Panc1 (cell line): Measurements from ENCODE around the gene C12orf42. TPM values are rescaled to one million over a fixed set of nuclear protein-coding genes. Genes with fewer than 3 reads are reported as not detected.

Experiments
- ATAC-seq: fragments of 200-7000 bp; cut with Tn5 transposase; 2 replicates; pipeline ENCODE4 v1.9.1; 2020; ENCODE audit warnings: mild to moderate bottlenecking, moderate library complexity
- BruUV-seq: library from RNA; stranded (reverse); fragments of 400-500 nt; replicated peaks from 2 replicates; lab custom pipeline; 2021; lab: Mats Ljungman, UMichigan
- CTCF ChIA-PET: fragments of 300-600 bp; sonication (Branson Sonifier 250); formaldehyde crosslinking; loops from one replicate; lab custom pipeline; 2022; ENCODE audit warnings: antibody characterized with exemption; lab: Charles Lee
- POLR2A ChIA-PET: fragments of 300-600 bp; sonication (Branson Sonifier 250); formaldehyde crosslinking; loops from one replicate; lab custom pipeline; 2022; ENCODE audit warnings: antibody characterized with exemption; lab: Charles Lee
- DNase-seq: peaks from one replicate; pipeline ENCODE4 v3.0.0-alpha.2; 2010; ENCODE audit warnings: low read depth, low spot score
- H3K27ac ChIP-seq: 2 replicates; pipeline ENCODE4 v1.5.1; 2011; ENCODE audit warnings: mild to moderate bottlenecking, low read length, inconsistent platforms
- H3K27me3 ChIP-seq: fragments of 200-500 bp; sonication (Bioruptor generic); 2 replicates; pipeline ENCODE4 v1.6.0; 2014; ENCODE audit warnings: low read length, inconsistent platforms; ENCODE audit not compliant: control insufficient read depth, insufficient read depth
- H3K36me3 ChIP-seq: fragments of 200-500 bp; sonication (Bioruptor generic); 2 replicates; pipeline ENCODE4 v1.5.1; 2014; ENCODE audit warnings: inconsistent platforms, mild to moderate bottlenecking, low read length, moderate library complexity; ENCODE audit not compliant: control insufficient read depth, insufficient read depth
- H3K4me1 ChIP-seq: 2 replicates; pipeline ENCODE4 v1.5.1; 2011; ENCODE audit warnings: inconsistent platforms, mild to moderate bottlenecking, low read length, moderate library complexity; ENCODE audit not compliant: control insufficient read depth, insufficient read depth
- H3K4me3 ChIP-seq, 2 experiments: 2 replicates each; pipeline ENCODE4 v1.5.1; 2011 to 2012; ENCODE audit warnings: low read depth in 2 of 2, low read length in 2 of 2, mild to moderate bottlenecking in 2 of 2, inconsistent platforms in 1 of 2, moderate library complexity in 1 of 2
- H3K9me3 ChIP-seq: fragments of 200-500 bp; sonication (Bioruptor generic); 2 replicates; pipeline ENCODE4 v1.5.1; 2014; ENCODE audit warnings: low read depth, mild to moderate bottlenecking, inconsistent platforms, low read length, moderate library complexity; ENCODE audit not compliant: control insufficient read depth, insufficient read depth
- CTCF ChIP-seq: fragments of 450-650 bp; IDR thresholded peaks from 2 replicates; pipeline ENCODE4 v1.5.1; 2017; ENCODE audit warnings: mild to moderate bottlenecking
- POLR2AphosphoS5 ChIP-seq: IDR thresholded peaks from 2 replicates; pipeline ENCODE4 v1.6.1; 2012; ENCODE audit warnings: mild to moderate bottlenecking, low read depth, low read length, moderate library complexity
- REST ChIP-seq, 2 experiments: IDR thresholded peaks; 2 replicates each; pipeline ENCODE4 v1.6.1; 2011 to 2012; ENCODE audit warnings: low read depth in 2 of 2, control low read depth in 1 of 2, low read length in 1 of 2, mild to moderate bottlenecking in 1 of 2, moderate library complexity in 1 of 2; ENCODE audit not compliant: insufficient read depth in 1 of 2
- SIN3A ChIP-seq: IDR thresholded peaks from 2 replicates; pipeline ENCODE4 v1.6.1; 2012; ENCODE audit warnings: low read depth, mild to moderate bottlenecking, low read length, moderate library complexity, borderline replicate concordance; ENCODE audit not compliant: insufficient read depth
- TCF7L2 ChIP-seq: IDR thresholded peaks from 2 replicates; pipeline ENCODE4 v1.6.1; 2011; ENCODE audit warnings: mild to moderate bottlenecking, low read depth, low read length, inconsistent platforms
- in situ Hi-C: cut with HindIII; loops from 2 replicates; pipeline ENCODE4 v1.10.0; 2016; ENCODE audit warnings: low sequenced_read_pairs, low pct_unique_long_range_greater_than_20kb
- intact Hi-C: fragments of 100-400 bp; cut with micrococcal nuclease; formaldehyde crosslinking; loops from one replicate; pipeline ENCODE4 v1.10.0; 2022; ENCODE audit not compliant: unreplicated experiment
- total RNA-seq: library from RNA; stranded (reverse); gene quantifications from one replicate; pipeline ENCODE4 v1.2.1, GENCODE V29; 2021; ENCODE audit not compliant: unreplicated experiment

The C12orf42 gene
- total RNA-seq, 1 experiment from 2014 or later = not detected

- ChIA-PET POLR2A (no interaction called here), CTCF (no interaction called here)
- TF ChIP-seq CTCF (no peak), REST (IDR thresholded peaks at IDR 0.05; ENCODE audit: insufficient read depth in 1 of 2, low read depth in 2 of 2, low read length in 1 of 2) (no peak), SIN3A (no peak), TCF7L2 (no peak), POLR2AphosphoS5 (no peak)
- Histone ChIP-seq H3K4me3 (no peak overlapping the region), H3K27me3 (no peaks in the 10 kb centered on the region), H3K9me3 (no peaks in the 10 kb centered on the region), H3K36me3 (no peaks in the 10 kb centered on the region), H3K27ac (no peak overlapping the region), H3K4me1 (no peaks in the 10 kb centered on the region)
- DNase-seq (no peak), ATAC-seq (no peak)
- BruUV-seq = no TSS peak
- in situ Hi-C loops (no loop called here), intact Hi-C loops (no loop called here)
These were observed 8.8 kb upstream of the C12orf42 start for GRCh38 chr12:103504606-103505005.

DNA sequence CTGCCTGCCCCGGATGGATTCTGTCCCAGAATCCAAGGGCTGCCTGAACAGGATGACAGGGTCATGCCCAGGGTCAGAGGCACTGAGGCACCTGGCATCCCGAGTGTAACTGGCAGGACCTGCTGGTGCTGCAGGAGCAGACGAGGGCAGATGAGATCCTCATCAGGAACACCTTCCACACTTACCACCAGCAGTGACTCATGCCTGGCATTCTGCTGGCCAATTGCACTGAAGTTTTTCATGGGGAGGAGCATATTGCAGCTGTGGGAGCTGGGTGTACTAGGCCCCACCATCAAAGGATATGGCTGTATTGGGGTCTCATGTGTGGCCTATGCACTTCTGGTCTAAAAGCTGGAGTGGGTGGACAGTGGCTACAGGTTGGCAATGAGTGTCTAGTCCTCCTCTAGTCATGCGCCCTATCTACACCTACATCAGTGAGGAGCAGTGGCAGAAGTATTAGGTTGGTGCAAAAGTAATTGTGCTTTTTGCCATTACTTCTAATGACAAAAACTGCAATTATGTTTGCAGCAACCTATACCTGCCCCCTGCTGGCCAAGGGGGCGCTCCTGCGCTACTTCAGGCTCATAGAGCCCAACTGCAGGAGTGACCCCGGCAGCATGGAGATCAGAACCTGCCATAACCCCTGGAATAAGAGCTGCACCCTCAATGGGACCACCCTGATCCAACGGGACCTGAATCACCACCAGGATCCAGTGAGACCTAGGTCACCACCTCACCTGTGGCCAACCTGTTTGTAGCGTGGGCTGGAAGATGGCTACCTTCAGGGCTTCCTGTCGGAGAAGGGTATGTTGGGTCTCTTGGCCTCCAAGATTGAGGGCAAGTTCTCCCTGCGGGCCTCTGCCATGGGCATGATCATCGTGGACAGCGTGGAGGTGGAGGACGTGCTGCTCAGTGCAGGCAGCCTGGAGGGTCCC is 8.0 kb upstream of the C12orf42 start:
- no peak for DNase-seq
- no TSS peak for BruUV-seq
- Histone ChIP-seq H3K9me3 (no peaks in the 10 kb centered on the region), H3K27ac (no peak overlapping the region), H3K27me3 (no peaks in the 10 kb centered on the region), H3K4me1 (no peaks in the 10 kb centered on the region), H3K4me3 (no peak overlapping the region), H3K36me3 (no peaks in the 10 kb centered on the region)
- intact Hi-C loops (no loop called here), in situ Hi-C loops (no loop called here)
- 0 out of 2 replicates have a peak, but pooled peaks have one; percentile 34 for ATAC-seq
- ChIA-PET POLR2A (no interaction called here), CTCF (no interaction called here)
- TF ChIP-seq SIN3A (no peak), CTCF (peak; percentile 49)
